Right ventricle myocardium inferior (tissue), 1 donor: ENCODE results near the gene CFAP206. TPM values are rescaled to one million over a fixed set of nuclear protein-coding genes. Genes with fewer than 3 reads are reported as not detected.

ENCODE experiments used
- ATAC-seq: fragments of 200-7000 bp; cut with Tn5 transposase; one replicate; pipeline ENCODE4 v1.9.1; 2020; ENCODE audit warnings: mild to moderate bottlenecking, moderate library complexity
- DNase-seq: peaks from one replicate; pipeline ENCODE4 v3.0.0; 2021; ENCODE audit errors: missing footprints
- intact Hi-C: fragments of 100-400 bp; cut with DNase I; formaldehyde crosslinking; loops from one replicate; pipeline ENCODE4 v1.11.0; 2022
- long read RNA-seq: library from polyadenylated mRNA; unstranded; transcript quantifications from one replicate; pipeline ENCODE4 v2.0.0, GENCODE V29; 2021
- total RNA-seq: library from RNA; stranded (reverse); fragmentation: NEBNext Ultra II Directional; extraction: Animal tissue kit (Norgen Biotek cat#: 25700); gene quantifications from one replicate; pipeline ENCODE4 v1.2.1, GENCODE V29; 2021
- donor health status: DM: no; HTN: yes; CAD: no; lungs with severe emphysema.

Gene CFAP206, protein sequence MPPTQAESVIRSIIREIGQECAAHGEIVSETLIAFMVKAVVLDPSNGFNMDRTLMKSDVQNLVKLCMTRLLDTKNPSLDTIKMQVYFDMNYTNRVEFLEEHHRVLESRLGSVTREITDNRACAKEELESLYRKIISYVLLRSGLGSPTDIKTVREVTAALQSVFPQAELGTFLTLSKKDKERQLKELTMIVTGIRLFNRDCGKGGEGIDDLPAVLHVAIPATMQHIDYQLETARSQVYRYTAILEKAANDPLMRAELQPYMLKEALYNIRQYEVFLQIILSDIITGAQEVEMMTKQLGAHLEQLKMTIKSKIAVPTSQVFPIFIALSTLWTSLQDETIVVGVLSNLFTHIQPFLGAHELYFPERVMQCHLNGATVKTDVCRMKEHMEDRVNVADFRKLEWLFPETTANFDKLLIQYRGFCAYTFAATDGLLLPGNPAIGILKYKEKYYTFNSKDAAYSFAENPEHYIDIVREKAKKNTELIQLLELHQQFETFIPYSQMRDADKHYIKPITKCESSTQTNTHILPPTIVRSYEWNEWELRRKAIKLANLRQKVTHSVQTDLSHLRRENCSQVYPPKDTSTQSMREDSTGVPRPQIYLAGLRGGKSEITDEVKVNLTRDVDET
- 0.11 TPM for total RNA-seq
- long read RNA-seq = 0 reads

- ATAC-seq (peak; percentile 94), DNase-seq (peak; percentile 94)
- intact Hi-C loops = loop anchor here (2.0 kb wide), 1 partner anchor 65 kb away; the partner anchor contains the start of gene SLC35A1
These were observed at the start of gene CFAP206 for GRCh38 chr6:87407901-87408720. Gene CFAP206, plus strand, starts transcription at chr6:87407972. Its CDS starts 1,868 bp downstream, at chr6:87409840.

DNA sequence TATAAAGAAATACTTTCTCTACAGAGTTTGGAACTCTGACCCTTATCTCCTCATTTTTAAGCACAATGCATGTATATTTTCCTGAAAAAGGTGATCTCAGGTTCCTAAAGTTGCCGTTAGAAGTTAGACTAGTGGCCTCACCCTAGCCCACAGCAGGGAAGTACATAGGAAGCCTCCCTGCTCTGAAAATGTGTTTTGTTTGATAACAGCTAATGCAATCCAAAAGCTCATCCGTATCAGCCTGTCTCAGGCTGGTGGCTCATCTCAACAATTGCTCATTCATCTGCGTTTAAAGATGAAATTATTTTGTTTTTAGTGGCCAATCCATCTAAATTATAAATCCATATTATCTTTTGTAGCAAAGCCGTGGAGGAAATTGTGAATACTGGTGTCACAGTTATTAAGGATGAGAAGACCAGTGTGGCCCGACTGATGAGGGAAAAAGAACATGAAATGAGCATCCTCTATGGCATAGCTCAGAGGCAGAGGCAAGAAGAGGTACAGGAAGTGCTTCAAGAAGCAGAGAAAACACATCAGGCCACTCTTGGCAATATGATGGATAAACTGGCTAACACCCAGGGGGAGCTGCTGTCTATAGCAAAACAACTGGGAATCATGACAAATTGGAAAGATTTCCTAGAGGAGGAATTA is 43.0 kb upstream of the CFAP206 start:
- DNase-seq (no peak), ATAC-seq (no peak)
- intact Hi-C loops = no loop called here

DNA sequence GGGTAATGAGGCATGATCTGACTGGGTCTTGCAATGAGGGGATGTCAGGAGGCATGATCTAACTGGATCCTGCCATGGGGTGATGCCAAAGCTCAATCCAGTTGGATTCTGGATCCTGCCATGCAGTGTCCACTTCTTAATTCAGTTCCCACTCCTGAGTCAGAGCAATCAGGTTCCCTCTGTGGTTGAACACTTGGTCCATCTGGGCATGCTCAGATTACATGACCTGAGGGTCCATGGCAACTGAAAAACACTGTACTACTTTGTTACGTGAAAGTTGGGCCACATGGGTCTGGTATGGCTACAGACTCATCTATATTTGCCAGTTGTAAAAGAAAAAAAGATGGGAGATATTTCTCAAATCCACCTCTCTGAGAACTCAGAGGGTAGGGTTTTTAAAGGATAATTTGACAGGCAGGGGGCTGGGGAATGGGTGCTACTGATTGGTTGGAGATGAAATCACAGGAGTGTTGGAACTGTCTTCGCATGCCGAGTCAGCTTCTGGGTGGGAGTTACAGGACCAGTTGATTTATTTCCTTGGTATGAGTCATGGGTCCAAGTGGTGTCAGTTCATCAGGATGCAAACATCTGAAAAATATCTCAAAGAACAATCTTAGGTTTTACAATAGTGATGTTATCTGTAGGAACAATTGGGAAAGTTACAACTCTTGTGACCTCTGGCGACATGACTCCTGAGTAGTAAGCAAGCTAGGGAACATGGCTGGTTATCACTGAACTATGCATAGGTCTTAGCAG is 41.5 kb upstream of the CFAP206 start:
- no peak for ATAC-seq
- intact Hi-C loops = no loop called here
- no peak for DNase-seq

- DNase-seq = no peak
- intact Hi-C loops = no loop called here
- no peak for ATAC-seq
These were observed 40.9 kb upstream of the CFAP206 start for GRCh38 chr6:87366899-87367298.

GRCh38 chr6:87373377-87373776 is 34.4 kb upstream of the CFAP206 start:
- DNase-seq (no peak), ATAC-seq (no peak)
- intact Hi-C loops = no loop called here

GRCh38 chr6:87375315-87375714 is 32.5 kb upstream of the CFAP206 start:
- intact Hi-C loops = no loop called here
- no peak for DNase-seq
- no peak for ATAC-seq

DNA sequence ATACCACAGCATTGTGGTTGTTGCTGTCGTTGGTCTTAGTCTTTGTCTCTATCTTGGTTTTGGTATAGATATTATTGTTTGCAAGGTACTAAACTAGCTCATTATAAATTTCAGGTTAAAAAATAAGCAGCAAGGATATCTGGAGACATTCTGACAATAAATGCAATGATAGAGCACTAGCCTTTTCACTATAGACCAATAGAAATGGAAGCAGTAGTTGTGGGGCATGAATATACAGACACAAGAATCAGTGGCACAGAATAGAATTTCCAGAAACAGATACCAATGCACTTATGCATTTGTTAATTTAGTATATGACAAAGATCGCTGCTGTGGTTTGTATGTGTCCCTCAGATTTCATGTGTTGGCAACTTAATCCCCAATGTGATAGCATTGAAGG is 31.1 kb upstream of the CFAP206 start:
- no peak for DNase-seq
- intact Hi-C loops = no loop called here

DNA sequence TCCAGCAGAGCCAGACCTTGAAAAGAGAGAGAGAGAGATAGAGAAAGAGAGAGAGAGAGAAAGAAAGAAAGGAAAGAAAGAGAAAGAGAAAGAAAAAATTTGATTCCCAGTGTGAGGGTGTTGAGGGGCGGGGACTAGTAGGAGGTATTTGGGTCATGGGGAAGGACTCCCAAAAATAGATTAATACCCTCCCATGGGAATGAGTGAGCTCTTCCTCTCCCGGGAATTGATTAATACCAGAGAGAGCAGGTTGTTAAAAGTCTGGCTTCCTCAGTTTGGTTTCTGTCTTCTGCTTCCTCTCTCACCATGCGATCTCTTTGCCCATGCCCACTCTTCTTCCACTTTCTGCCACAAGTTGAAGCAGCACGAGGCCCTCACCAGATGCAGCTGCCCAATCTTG is 28.8 kb upstream of the CFAP206 start:
- ATAC-seq (no peak), DNase-seq (no peak)

More for the DNA sequence above, 31.1 kb upstream of the CFAP206 start:
- no peak for ATAC-seq

GRCh38 chr6:87382861-87383260 is 24.9 kb upstream of the CFAP206 start:
- intact Hi-C loops = no loop called here
- DNase-seq (no peak), ATAC-seq (no peak)

More for the DNA sequence above, 28.8 kb upstream of the CFAP206 start:
- intact Hi-C loops = no loop called here

- ATAC-seq (no peak), DNase-seq (no peak)
- intact Hi-C loops = no loop called here
These were observed 23.7 kb upstream of the CFAP206 start for GRCh38 chr6:87384038-87384437.

DNA sequence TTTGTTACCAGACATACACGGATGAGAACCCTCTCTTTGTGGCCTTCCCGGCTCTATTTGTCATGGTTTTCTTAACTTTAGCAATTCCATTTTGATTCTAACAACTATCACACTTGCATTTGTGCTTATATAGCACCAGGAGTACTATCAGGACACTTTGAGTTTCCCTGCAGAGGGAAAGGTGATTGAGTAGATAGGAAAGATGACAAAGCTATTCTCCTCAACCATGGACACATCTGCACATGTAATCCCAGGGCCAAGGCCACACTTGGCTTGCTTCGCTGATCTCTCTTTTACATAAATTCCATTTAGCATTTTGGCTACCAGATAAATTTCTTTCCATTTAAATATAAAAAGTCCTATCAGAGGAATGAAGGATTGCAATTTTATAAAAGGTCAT is 23.3 kb upstream of the CFAP206 start:
- intact Hi-C loops = no loop called here
- ATAC-seq = no peak
- no peak for DNase-seq

GRCh38 chr6:87391334-87391733 is 16.4 kb upstream of the CFAP206 start:
- no peak for DNase-seq
- ATAC-seq = no peak
- intact Hi-C loops = no loop called here

DNA sequence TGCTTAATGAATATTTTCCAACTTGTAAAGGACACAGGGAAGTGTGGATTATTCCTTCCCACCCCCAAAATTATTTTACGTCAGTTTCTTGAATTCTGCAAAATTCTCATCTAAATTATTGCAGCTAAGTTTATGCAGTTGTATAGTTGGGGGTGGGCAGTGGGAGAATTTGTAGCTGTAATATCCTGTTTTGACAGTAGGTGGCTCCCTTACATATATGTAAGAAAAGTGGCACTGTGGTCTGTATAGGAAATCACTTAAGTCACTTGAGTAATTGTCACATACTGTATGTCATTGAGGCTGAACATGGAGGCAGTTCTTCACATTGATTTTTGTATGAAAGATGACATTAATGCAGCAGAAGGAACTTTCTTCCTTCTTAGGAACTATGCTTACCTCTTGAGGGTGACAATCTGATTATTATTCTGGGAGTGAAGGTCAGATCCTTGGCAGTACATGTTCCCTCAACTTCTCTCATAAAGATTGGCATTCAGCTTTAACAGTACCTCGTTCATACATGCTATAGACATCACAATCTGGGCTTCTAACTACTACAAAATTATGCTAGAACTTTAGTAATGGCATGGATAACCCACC is 14.6 kb upstream of the CFAP206 start:
- intact Hi-C loops = no loop called here
- ATAC-seq = peak; percentile 68
- DNase-seq = no peak

DNA sequence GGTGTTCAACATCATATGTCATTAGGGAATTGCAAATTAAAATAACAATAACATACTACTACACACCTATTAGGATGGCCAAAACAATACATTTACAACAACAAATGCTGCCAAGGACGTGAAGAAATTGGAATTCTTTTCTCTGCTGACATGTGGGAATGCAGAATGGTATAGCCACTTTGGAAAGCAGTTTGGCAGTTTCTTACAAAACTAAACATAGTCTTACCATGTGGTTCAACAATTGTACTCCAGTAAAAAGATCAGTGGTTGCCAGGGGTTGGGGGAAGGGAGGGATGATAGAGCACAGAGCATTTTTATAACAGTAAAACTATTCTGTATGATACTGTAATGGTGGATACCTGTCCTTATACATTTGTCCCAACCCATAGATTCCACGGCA is 12.3 kb upstream of the CFAP206 start:
- DNase-seq = no peak
- intact Hi-C loops = no loop called here
- ATAC-seq = no peak

GRCh38 chr6:87396595-87397392 is 11.0 kb upstream of the CFAP206 start:
- intact Hi-C loops = no loop called here
- DNase-seq (no peak), ATAC-seq (no peak)

GRCh38 chr6:87397656-87398055 is 10.1 kb upstream of the CFAP206 start:
- intact Hi-C loops = no loop called here
- ATAC-seq (no peak), DNase-seq (no peak)

GRCh38 chr6:87401832-87402231 is 5.9 kb upstream of the CFAP206 start:
- ATAC-seq (no peak), DNase-seq (no peak)
- intact Hi-C loops = no loop called here
